ENCODE measurements around the gene PSMC6. TPM values are rescaled to one million over a fixed set of nuclear protein-coding genes. Genes with fewer than 3 reads are reported as not detected.

The PSMC6 gene
- total and polyA plus RNA-seq, 2 experiments from 2014 or later, result 143 to 176 TPM

DNA sequence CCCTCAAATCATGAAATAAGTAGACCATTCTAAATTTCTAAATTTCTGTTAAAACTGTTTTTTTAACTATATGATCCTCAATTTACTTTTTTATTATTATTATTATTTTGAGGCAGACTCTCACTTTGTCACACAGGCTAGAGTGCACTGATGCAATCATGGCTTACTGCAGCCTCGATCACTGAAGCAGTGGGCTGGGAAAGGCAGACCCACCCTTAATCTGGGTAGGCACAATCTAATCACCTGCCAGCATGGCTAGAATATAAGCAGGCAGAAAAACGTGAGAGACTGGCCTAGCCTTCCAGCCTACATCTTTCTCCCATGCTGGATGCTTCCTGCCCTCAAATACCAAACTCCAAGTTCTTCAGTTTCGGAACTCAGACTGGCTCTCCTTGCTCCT is 14.0 kb upstream of the PSMC6 start:
- H2AFZ ChIP-seq, result no peak overlapping the region
- ATAC-seq (no peak), DNase-seq (ENCODE audit: low spot score) (no peak)
- Mint-ChIP-seq H3K9me3 (no peaks in the 10 kb centered on the region), H3K4me1 (peaks cover 22% of the 10 kb centered on the region), H3K36me3 (ENCODE audit: low read depth) (no peaks in the 10 kb centered on the region; the same call in 2 of the 3 replicates), H3K4me3 (no peak overlapping the region), H3K27me3 (ENCODE audit: insufficient read depth, low read depth, poor library complexity) (peaks cover 4% of the 10 kb centered on the region), H3K27ac (no peak overlapping the region)
- H3K36me3 ChIP-seq (ENCODE audit: insufficient read depth), result no peaks in the 10 kb centered on the region
- peaks cover 12% of the 10 kb centered on the region; the same call in 1 of the 2 replicates for H3K27me3 ChIP-seq (ENCODE audit: insufficient read depth)
- H3K4me3 ChIP-seq, result no peak overlapping the region
- no peak overlapping the region for H3K27ac ChIP-seq (ENCODE audit: low read depth)
- H3K79me2 ChIP-seq (replicated peaks; ENCODE audit: insufficient read depth), result peaks cover 65% of the 10 kb centered on the region
- H3F3A ChIP-seq (replicated peaks; ENCODE audit: low read depth), result peaks cover 3% of the 10 kb centered on the region; the same call in 1 of the 2 replicates
- TF ChIP-seq NANOG (IDR thresholded peaks at IDR 0.05; ENCODE audit: borderline replicate concordance), result no peak
- no peak for TF ChIP-seq ZNF114 (CRISPR knock-in tag; IDR thresholded peaks at IDR 0.05)
- TF ChIP-seq, protein P1, sequence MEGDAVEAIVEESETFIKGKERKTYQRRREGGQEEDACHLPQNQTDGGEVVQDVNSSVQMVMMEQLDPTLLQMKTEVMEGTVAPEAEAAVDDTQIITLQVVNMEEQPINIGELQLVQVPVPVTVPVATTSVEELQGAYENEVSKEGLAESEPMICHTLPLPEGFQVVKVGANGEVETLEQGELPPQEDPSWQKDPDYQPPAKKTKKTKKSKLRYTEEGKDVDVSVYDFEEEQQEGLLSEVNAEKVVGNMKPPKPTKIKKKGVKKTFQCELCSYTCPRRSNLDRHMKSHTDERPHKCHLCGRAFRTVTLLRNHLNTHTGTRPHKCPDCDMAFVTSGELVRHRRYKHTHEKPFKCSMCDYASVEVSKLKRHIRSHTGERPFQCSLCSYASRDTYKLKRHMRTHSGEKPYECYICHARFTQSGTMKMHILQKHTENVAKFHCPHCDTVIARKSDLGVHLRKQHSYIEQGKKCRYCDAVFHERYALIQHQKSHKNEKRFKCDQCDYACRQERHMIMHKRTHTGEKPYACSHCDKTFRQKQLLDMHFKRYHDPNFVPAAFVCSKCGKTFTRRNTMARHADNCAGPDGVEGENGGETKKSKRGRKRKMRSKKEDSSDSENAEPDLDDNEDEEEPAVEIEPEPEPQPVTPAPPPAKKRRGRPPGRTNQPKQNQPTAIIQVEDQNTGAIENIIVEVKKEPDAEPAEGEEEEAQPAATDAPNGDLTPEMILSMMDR (conservative IDR thresholded peaks at IDR 0.05; ENCODE audit: low read depth in 2 of 2), result no peak
- no peak for TF ChIP-seq JUNB (IDR thresholded peaks at IDR 0.05; ENCODE audit: unreplicated experiment)
- TF ChIP-seq, protein P2, sequence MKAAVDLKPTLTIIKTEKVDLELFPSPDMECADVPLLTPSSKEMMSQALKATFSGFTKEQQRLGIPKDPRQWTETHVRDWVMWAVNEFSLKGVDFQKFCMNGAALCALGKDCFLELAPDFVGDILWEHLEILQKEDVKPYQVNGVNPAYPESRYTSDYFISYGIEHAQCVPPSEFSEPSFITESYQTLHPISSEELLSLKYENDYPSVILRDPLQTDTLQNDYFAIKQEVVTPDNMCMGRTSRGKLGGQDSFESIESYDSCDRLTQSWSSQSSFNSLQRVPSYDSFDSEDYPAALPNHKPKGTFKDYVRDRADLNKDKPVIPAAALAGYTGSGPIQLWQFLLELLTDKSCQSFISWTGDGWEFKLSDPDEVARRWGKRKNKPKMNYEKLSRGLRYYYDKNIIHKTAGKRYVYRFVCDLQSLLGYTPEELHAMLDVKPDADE (IDR thresholded peaks at IDR 0.05), result no peak
- TF ChIP-seq ZNF331 (CRISPR knock-in tag; IDR thresholded peaks at IDR 0.05; ENCODE audit: low read depth), result no peak
- TF ChIP-seq, protein P3, sequence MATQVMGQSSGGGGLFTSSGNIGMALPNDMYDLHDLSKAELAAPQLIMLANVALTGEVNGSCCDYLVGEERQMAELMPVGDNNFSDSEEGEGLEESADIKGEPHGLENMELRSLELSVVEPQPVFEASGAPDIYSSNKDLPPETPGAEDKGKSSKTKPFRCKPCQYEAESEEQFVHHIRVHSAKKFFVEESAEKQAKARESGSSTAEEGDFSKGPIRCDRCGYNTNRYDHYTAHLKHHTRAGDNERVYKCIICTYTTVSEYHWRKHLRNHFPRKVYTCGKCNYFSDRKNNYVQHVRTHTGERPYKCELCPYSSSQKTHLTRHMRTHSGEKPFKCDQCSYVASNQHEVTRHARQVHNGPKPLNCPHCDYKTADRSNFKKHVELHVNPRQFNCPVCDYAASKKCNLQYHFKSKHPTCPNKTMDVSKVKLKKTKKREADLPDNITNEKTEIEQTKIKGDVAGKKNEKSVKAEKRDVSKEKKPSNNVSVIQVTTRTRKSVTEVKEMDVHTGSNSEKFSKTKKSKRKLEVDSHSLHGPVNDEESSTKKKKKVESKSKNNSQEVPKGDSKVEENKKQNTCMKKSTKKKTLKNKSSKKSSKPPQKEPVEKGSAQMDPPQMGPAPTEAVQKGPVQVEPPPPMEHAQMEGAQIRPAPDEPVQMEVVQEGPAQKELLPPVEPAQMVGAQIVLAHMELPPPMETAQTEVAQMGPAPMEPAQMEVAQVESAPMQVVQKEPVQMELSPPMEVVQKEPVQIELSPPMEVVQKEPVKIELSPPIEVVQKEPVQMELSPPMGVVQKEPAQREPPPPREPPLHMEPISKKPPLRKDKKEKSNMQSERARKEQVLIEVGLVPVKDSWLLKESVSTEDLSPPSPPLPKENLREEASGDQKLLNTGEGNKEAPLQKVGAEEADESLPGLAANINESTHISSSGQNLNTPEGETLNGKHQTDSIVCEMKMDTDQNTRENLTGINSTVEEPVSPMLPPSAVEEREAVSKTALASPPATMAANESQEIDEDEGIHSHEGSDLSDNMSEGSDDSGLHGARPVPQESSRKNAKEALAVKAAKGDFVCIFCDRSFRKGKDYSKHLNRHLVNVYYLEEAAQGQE (IDR thresholded peaks at IDR 0.05; ENCODE audit: unreplicated experiment), result no peak
- no peak for TF ChIP-seq EZH2phosphoT487 (IDR thresholded peaks at IDR 0.05; ENCODE audit: unreplicated experiment)
- TF ChIP-seq CREB1 (CRISPR knock-in tag; IDR thresholded peaks at IDR 0.05; ENCODE audit: low read depth), result no peak
- TF ChIP-seq, protein P4, sequence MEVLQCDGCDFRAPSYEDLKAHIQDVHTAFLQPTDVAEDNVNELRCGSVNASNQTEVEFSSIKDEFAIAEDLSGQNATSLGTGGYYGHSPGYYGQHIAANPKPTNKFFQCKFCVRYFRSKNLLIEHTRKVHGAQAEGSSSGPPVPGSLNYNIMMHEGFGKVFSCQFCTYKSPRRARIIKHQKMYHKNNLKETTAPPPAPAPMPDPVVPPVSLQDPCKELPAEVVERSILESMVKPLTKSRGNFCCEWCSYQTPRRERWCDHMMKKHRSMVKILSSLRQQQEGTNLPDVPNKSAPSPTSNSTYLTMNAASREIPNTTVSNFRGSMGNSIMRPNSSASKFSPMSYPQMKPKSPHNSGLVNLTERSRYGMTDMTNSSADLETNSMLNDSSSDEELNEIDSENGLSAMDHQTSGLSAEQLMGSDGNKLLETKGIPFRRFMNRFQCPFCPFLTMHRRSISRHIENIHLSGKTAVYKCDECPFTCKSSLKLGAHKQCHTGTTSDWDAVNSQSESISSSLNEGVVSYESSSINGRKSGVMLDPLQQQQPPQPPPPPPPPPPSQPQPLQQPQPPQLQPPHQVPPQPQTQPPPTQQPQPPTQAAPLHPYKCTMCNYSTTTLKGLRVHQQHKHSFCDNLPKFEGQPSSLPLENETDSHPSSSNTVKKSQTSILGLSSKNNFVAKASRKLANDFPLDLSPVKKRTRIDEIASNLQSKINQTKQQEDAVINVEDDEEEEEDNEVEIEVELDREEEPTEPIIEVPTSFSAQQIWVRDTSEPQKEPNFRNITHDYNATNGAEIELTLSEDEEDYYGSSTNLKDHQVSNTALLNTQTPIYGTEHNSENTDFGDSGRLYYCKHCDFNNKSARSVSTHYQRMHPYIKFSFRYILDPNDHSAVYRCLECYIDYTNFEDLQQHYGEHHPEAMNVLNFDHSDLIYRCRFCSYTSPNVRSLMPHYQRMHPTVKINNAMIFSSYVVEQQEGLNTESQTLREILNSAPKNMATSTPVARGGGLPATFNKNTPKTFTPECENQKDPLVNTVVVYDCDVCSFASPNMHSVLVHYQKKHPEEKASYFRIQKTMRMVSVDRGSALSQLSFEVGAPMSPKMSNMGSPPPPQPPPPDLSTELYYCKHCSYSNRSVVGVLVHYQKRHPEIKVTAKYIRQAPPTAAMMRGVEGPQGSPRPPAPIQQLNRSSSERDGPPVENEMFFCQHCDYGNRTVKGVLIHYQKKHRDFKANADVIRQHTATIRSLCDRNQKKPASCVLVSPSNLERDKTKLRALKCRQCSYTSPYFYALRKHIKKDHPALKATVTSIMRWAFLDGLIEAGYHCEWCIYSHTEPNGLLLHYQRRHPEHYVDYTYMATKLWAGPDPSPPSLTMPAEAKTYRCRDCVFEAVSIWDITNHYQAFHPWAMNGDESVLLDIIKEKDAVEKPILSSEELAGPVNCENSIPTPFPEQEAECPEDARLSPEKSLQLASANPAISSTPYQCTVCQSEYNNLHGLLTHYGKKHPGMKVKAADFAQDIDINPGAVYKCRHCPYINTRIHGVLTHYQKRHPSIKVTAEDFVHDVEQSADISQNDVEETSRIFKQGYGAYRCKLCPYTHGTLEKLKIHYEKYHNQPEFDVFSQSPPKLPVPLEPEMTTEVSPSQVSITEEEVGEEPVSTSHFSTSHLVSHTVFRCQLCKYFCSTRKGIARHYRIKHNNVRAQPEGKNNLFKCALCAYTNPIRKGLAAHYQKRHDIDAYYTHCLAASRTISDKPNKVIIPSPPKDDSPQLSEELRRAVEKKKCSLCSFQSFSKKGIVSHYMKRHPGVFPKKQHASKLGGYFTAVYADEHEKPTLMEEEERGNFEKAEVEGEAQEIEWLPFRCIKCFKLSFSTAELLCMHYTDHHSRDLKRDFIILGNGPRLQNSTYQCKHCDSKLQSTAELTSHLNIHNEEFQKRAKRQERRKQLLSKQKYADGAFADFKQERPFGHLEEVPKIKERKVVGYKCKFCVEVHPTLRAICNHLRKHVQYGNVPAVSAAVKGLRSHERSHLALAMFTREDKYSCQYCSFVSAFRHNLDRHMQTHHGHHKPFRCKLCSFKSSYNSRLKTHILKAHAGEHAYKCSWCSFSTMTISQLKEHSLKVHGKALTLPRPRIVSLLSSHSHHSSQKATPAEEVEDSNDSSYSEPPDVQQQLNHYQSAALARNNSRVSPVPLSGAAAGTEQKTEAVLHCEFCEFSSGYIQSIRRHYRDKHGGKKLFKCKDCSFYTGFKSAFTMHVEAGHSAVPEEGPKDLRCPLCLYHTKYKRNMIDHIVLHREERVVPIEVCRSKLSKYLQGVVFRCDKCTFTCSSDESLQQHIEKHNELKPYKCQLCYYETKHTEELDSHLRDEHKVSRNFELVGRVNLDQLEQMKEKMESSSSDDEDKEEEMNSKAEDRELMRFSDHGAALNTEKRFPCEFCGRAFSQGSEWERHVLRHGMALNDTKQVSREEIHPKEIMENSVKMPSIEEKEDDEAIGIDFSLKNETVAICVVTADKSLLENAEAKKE (CRISPR knock-in tag; IDR thresholded peaks at IDR 0.05), result no peak
- TF ChIP-seq STAT1 (IDR thresholded peaks at IDR 0.05; ENCODE audit: unreplicated experiment), result no peak
- no peak for TF ChIP-seq EZH2 (IDR thresholded peaks at IDR 0.05; ENCODE audit: low read depth, unreplicated experiment)
- no peak for TF ChIP-seq POLR2AphosphoS5 (IDR thresholded peaks at IDR 0.05; ENCODE audit: low read depth)
- H3K4me2 ChIP-seq, result no peak overlapping the region
- H3K4me1 ChIP-seq (ENCODE audit: insufficient read depth), result peaks cover 20% of the 10 kb centered on the region
- peaks cover 7% of the 10 kb centered on the region; the same call in 1 of the 2 replicates for H4K20me1 ChIP-seq (replicated peaks; ENCODE audit: insufficient read depth)
- H3K9me2 ChIP-seq (ENCODE audit: insufficient read depth), result 0 out of 2 replicates have a peak, but pooled peaks cover 2% of the 10 kb centered on the region
